ENCODE data around the gene HYCC1. TPM values are rescaled to one million over a fixed set of nuclear protein-coding genes. Genes with fewer than 3 reads are reported as not detected.
"Not testable (repeated sequence)": the region's sequence is repeated elsewhere in the genome, so short reads cannot be mapped to it uniquely, and the experiment has no call there.

HYCC1 gene
- total and polyA plus RNA-seq, 9 of the 15 experiments (the other 6 are each of a cell fraction or from before 2014, with no cell fraction given), result 11.2 to 40.6 (median 37.9) TPM

DNA sequence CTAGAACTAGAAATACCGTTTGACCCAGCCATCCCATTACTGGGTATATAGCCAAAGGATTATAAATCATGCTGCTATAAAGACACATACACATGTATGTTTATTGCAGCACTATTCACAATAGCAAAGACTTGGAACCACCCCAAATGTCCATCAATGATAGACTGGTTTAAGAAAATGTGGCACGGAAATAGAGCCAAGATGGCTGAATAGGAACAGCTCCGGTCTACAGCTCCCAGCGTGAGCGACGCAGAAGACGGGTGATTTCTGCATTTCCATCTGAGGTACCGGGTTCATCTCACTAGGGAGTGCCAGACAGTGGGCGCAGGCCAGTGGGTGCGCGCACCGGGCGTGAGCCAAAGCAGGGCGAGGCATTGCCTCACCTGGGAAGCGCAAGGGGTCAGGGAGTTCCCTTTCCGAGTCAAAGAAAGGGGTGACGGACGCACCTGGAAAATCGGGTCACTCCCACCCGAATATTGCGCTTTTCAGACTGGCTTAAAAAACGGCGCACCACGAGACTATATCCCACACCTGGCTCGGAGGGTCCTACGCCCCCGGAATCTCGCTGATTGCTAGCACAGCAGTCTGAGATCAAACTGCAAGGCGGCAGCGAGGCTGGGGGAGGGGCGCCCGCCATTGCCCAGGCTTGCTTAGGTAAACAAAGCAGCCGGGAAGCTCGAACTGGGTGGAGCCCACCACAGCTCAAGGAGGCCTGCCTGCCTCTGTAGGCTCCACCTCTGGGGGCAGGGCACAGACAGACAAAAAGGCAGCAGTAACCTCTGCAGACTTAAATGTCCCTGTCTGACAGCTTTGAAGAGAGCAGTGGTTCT lies 21.8 kb upstream of the HYCC1 start:
- H3K79me2 ChIP-seq (ENCODE audit: control insufficient read depth, insufficient read depth, low read length); H4K20me1 ChIP-seq (replicated peaks; ENCODE audit: control insufficient read depth, insufficient read depth, low read length); DNase-seq (ENCODE audit: extremely low read depth in 1 of 4, low spot score in 3 of 4); CTCF ChIA-PET (ENCODE audit: low intra/inter-chr PET ratio); H3K36me3 ChIP-seq (ENCODE audit: control insufficient read depth, insufficient read depth, low read length); H3K9me1 ChIP-seq (ENCODE audit: control insufficient read depth, insufficient read depth, low read length); H3K9me3 ChIP-seq (replicated peaks; ENCODE audit: control insufficient read depth, insufficient read depth, low read depth, low read length); FAIRE-seq; POLR2A ChIA-PET; H3K27me3 ChIP-seq (ENCODE audit: control insufficient read depth in 2 of 2, insufficient read depth in 2 of 2, low read length in 2 of 2); H3K4me1 ChIP-seq (replicated peaks in 1 of 2; ENCODE audit: control insufficient read depth in 2 of 2, insufficient read depth in 2 of 2, low read length in 2 of 2); in situ Hi-C loops (cut with MboI): not testable (repeated sequence)
- Histone ChIP-seq H3K9ac (ENCODE audit: insufficient read depth in 1 of 2, low read depth in 2 of 2, low read length in 2 of 2) (peak overlapping the region in 1 of 2 experiments; percentile 46; a peak in 2 of 4 replicates), H3K4me3 (peak overlapping the region; percentile 19; the same call in 1 of the 2 replicates), H2AFZ (ENCODE audit: low read depth, low read length) (peak overlapping the region; percentile 76), H3K4me2 (ENCODE audit: insufficient read depth, low read length) (peak overlapping the region; percentile 55; the same call in 1 of the 2 replicates), H3K27ac (ENCODE audit: extremely low read depth, low read depth, low read length) (peak overlapping the region; percentile 33; the same call in 1 of the 3 replicates)
- 21% methylated on average over 19 of the region's 34 CpGs for WGBS (ENCODE audit: insufficient coverage, low coverage, missing lambda C conversion rate)
- 0 out of 4 replicates have a peak, but pooled peaks of 1 of the 2 experiments have one; percentile 11 for TF ChIP-seq NRF1 (conservative IDR thresholded peaks at IDR 0.05 in 1 of 2, IDR thresholded peaks at IDR 0.05 in 1 of 2)
- TF ChIP-seq EGR1 (conservative IDR thresholded peaks at IDR 0.05), result peak; percentile 31; the same call in 1 of the 2 replicates
- peak; percentile 53; the same call in 1 of the 2 replicates for TF ChIP-seq TAF7 (tag; IDR thresholded peaks at IDR 0.05)
- TF ChIP-seq GTF2A2 (tag; IDR thresholded peaks at IDR 0.05), result 0 out of 2 replicates have a peak, but pooled peaks have one; percentile 52
- peak in 1 of 2 experiments; percentile 78; a peak in 2 of 4 replicates for TF ChIP-seq FOXA3 (CRISPR knock-in tag; conservative IDR thresholded peaks at IDR 0.05 in 1 of 2, IDR thresholded peaks at IDR 0.05 in 1 of 2)
- peak; percentile 90; the same call in 1 of the 2 replicates for TF ChIP-seq NFRKB (IDR thresholded peaks at IDR 0.05; ENCODE audit: low read depth)
- TF ChIP-seq POLR2A (conservative IDR thresholded peaks at IDR 0.05), result peak; percentile 59
- peak; percentile 53 for TF ChIP-seq TAF9B (IDR thresholded peaks at IDR 0.05; ENCODE audit: partially characterized antibody)
- TF ChIP-seq L3MBTL2 (IDR thresholded peaks at IDR 0.05), result peak; percentile 36; the same call in 1 of the 2 replicates
- TF ChIP-seq EP400 (IDR thresholded peaks at IDR 0.05), result peak; percentile 44
- TF ChIP-seq, protein P1, sequence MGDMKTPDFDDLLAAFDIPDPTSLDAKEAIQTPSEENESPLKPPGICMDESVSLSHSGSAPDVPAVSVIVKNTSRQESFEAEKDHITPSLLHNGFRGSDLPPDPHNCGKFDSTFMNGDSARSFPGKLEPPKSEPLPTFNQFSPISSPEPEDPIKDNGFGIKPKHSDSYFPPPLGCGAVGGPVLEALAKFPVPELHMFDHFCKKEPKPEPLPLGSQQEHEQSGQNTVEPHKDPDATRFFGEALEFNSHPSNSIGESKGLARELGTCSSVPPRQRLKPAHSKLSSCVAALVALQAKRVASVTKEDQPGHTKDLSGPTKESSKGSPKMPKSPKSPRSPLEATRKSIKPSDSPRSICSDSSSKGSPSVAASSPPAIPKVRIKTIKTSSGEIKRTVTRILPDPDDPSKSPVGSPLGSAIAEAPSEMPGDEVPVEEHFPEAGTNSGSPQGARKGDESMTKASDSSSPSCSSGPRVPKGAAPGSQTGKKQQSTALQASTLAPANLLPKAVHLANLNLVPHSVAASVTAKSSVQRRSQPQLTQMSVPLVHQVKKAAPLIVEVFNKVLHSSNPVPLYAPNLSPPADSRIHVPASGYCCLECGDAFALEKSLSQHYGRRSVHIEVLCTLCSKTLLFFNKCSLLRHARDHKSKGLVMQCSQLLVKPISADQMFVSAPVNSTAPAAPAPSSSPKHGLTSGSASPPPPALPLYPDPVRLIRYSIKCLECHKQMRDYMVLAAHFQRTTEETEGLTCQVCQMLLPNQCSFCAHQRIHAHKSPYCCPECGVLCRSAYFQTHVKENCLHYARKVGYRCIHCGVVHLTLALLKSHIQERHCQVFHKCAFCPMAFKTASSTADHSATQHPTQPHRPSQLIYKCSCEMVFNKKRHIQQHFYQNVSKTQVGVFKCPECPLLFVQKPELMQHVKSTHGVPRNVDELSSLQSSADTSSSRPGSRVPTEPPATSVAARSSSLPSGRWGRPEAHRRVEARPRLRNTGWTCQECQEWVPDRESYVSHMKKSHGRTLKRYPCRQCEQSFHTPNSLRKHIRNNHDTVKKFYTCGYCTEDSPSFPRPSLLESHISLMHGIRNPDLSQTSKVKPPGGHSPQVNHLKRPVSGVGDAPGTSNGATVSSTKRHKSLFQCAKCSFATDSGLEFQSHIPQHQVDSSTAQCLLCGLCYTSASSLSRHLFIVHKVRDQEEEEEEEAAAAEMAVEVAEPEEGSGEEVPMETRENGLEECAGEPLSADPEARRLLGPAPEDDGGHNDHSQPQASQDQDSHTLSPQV (IDR thresholded peaks at IDR 0.05), result 0 out of 2 replicates have a peak, but pooled peaks have one; percentile 46
- TF ChIP-seq YY1 (IDR thresholded peaks at IDR 0.05; ENCODE audit: borderline replicate concordance in 1 of 3, control insufficient read depth in 1 of 3, extremely low read depth in 1 of 3, insufficient read depth in 3 of 3, insufficient read length in 1 of 3, insufficient replicate concordance in 2 of 3, low read depth in 1 of 3, low read length in 2 of 3), result peak in 1 of 3 experiments; percentile 52
- TF ChIP-seq FOXK2 (conservative IDR thresholded peaks at IDR 0.05 in 1 of 2, IDR thresholded peaks at IDR 0.05 in 1 of 2; ENCODE audit: low read depth in 2 of 2), result peak in 1 of 2 experiments; percentile 64; a peak in 1 of 4 replicates
- peak; percentile 34; the same call in 1 of the 2 replicates for TF ChIP-seq RBFOX2 (IDR thresholded peaks at IDR 0.05; ENCODE audit: low read depth, low read length)
- peak; percentile 42; the same call in 1 of the 2 replicates for TF ChIP-seq SUPT5H (IDR thresholded peaks at IDR 0.05)
- peak; percentile 43 for TF ChIP-seq CXXC5 (CRISPR knock-in tag; IDR thresholded peaks at IDR 0.05)
- ATAC-seq, result peak; percentile 53; the same call in 2 of the 3 replicates
- TSS peak; percentile 85 for BruUV-seq (replicated peaks)
- intact Hi-C loops (cut with micrococcal nuclease), result loop anchor here (1.0 kb wide), 1 partner anchor 18 kb away; no protein-coding TSS in a partner anchor

All from K562 (cell line).